ENCODE results near the gene FAM131A. TPM values are rescaled to one million over a fixed set of nuclear protein-coding genes. Genes with fewer than 3 reads are reported as not detected.

FAM131A gene
- total and polyA plus RNA-seq, 2 donors: 3.4 to 11.7 TPM

GRCh38 chr3:184361932-184362667, 24.7 kb downstream of the FAM131A start:
- H3K36me3 ChIP-seq (ENCODE audit: control insufficient read depth in 2 of 2, insufficient read depth in 2 of 2, low read length in 1 of 2): peaks cover 5 to 17% of the 10 kb centered on the region in 2 donors
- WGBS: under 1% methylated on average over 38 of the region's 38 CpGs
- H3K9me3 ChIP-seq (ENCODE audit: control insufficient read depth in 2 of 2, insufficient read depth in 1 of 2, low read length in 1 of 2): peaks cover 2 to 3% of the 10 kb centered on the region in 2 donors
- peak in 6 of 9 donors; percentile 13 to 59 (median 20) for DNase-seq (ENCODE audit: low read depth in 6 of 9, low spot score in 9 of 9)
- H3K4me3 ChIP-seq (ENCODE audit: low read length in 2 of 2): peak overlapping the region; percentile 77 to 83
- H3K27me3 ChIP-seq (ENCODE audit: control insufficient read depth in 2 of 2, insufficient read depth in 1 of 2, low read length in 1 of 2): peaks cover 7 to 42% of the 10 kb centered on the region in 2 donors
- H3K27ac ChIP-seq (ENCODE audit: low read depth in 1 of 2, low read length in 1 of 2): peak overlapping the region; percentile 87 to 92
- H3K4me1 ChIP-seq (ENCODE audit: control insufficient read depth in 2 of 2, insufficient read depth in 2 of 2, low read length in 2 of 2): peaks cover 9 to 18% of the 10 kb centered on the region in 2 donors

GRCh38 chr3:184362668-184363546, 25.5 kb downstream of the FAM131A start:
- peak overlapping the region; percentile 87 to 92 for H3K27ac ChIP-seq (ENCODE audit: low read depth in 1 of 2, low read length in 1 of 2)

GRCh38 chr3:184366619-184367289, 29.4 kb downstream of the FAM131A start:
- Histone ChIP-seq H3K9me3 (ENCODE audit: control insufficient read depth in 2 of 2, insufficient read depth in 1 of 2, low read length in 1 of 2) (peaks cover 0 to 2% of the 10 kb centered on the region in 2 donors), H3K4me3 (ENCODE audit: low read length in 2 of 2) (no peak overlapping the region), H3K27me3 (ENCODE audit: control insufficient read depth in 2 of 2, insufficient read depth in 1 of 2, low read length in 1 of 2) (peaks cover 0 to 9% of the 10 kb centered on the region in 2 donors), H3K36me3 (ENCODE audit: control insufficient read depth in 2 of 2, insufficient read depth in 2 of 2, low read length in 1 of 2) (peaks cover 16 to 35% of the 10 kb centered on the region in 2 donors), H3K27ac (ENCODE audit: low read depth in 1 of 2, low read length in 1 of 2) (no peak overlapping the region), H3K4me1 (ENCODE audit: control insufficient read depth in 2 of 2, insufficient read depth in 2 of 2, low read length in 2 of 2) (peaks cover 3 to 12% of the 10 kb centered on the region in 2 donors)
- 97% methylated on average over 5 of the region's 5 CpGs for WGBS
- DNase-seq (ENCODE audit: low read depth in 6 of 9, low spot score in 9 of 9): no peak

More at GRCh38 chr3:184362668-184363546, 25.5 kb downstream of the FAM131A start:
- Histone ChIP-seq H3K36me3 (ENCODE audit: control insufficient read depth in 2 of 2, insufficient read depth in 2 of 2, low read length in 1 of 2) (peaks cover 9 to 20% of the 10 kb centered on the region in 2 donors), H3K9me3 (ENCODE audit: control insufficient read depth in 2 of 2, insufficient read depth in 1 of 2, low read length in 1 of 2) (peaks cover 0 to 2% of the 10 kb centered on the region in 2 donors), H3K27me3 (ENCODE audit: control insufficient read depth in 2 of 2, insufficient read depth in 1 of 2, low read length in 1 of 2) (peaks cover 7 to 41% of the 10 kb centered on the region in 2 donors), H3K4me1 (ENCODE audit: control insufficient read depth in 2 of 2, insufficient read depth in 2 of 2, low read length in 2 of 2) (peaks cover 9 to 18% of the 10 kb centered on the region in 2 donors), H3K4me3 (ENCODE audit: low read length in 2 of 2) (peak overlapping the region; percentile 77 to 83)
- peak; percentile 84 to 97 (median 91) for DNase-seq (ENCODE audit: low read depth in 6 of 9, low spot score in 9 of 9)
- WGBS: under 1% methylated on average over 68 of the region's 68 CpGs

GRCh38 chr3:184368116-184368515, 30.7 kb downstream of the FAM131A start:
- DNase-seq (ENCODE audit: low read depth in 6 of 9, low spot score in 9 of 9): no peak
- H3K27ac ChIP-seq (ENCODE audit: low read depth in 1 of 2, low read length in 1 of 2): no peak overlapping the region
- H3K4me1 ChIP-seq (ENCODE audit: control insufficient read depth in 2 of 2, insufficient read depth in 2 of 2, low read length in 2 of 2): peaks cover 0 to 7% of the 10 kb centered on the region in 2 donors
- no peak overlapping the region for H3K4me3 ChIP-seq (ENCODE audit: low read length in 2 of 2)
- peaks cover 16 to 35% of the 10 kb centered on the region in 2 donors for H3K36me3 ChIP-seq (ENCODE audit: control insufficient read depth in 2 of 2, insufficient read depth in 2 of 2, low read length in 1 of 2)
- WGBS: 97% methylated on average over 9 of the region's 9 CpGs
- peaks cover 0 to 2% of the 10 kb centered on the region in 2 donors for H3K9me3 ChIP-seq (ENCODE audit: control insufficient read depth in 2 of 2, insufficient read depth in 1 of 2, low read length in 1 of 2)
- H3K27me3 ChIP-seq (ENCODE audit: control insufficient read depth in 2 of 2, insufficient read depth in 1 of 2, low read length in 1 of 2): peaks cover 0 to 6% of the 10 kb centered on the region in 2 donors

- no peak for DNase-seq (ENCODE audit: low read depth in 6 of 9, low spot score in 9 of 9)
- H3K4me3 ChIP-seq (ENCODE audit: low read length in 2 of 2): no peak overlapping the region
- WGBS: 93% methylated on average over 3 of the region's 3 CpGs
- H3K27ac ChIP-seq (ENCODE audit: low read depth in 1 of 2, low read length in 1 of 2): no peak overlapping the region
- peaks cover 0 to 5% of the 10 kb centered on the region in 2 donors for H3K4me1 ChIP-seq (ENCODE audit: control insufficient read depth in 2 of 2, insufficient read depth in 2 of 2, low read length in 2 of 2)
- no peaks in the 10 kb centered on the region for H3K9me3 ChIP-seq (ENCODE audit: control insufficient read depth in 2 of 2, insufficient read depth in 1 of 2, low read length in 1 of 2)
- peaks cover 16 to 35% of the 10 kb centered on the region in 2 donors for H3K36me3 ChIP-seq (ENCODE audit: control insufficient read depth in 2 of 2, insufficient read depth in 2 of 2, low read length in 1 of 2)
- peaks cover 0 to 12% of the 10 kb centered on the region in 2 donors for H3K27me3 ChIP-seq (ENCODE audit: control insufficient read depth in 2 of 2, insufficient read depth in 1 of 2, low read length in 1 of 2)
These were observed 31.3 kb downstream of the FAM131A start for GRCh38 chr3:184368586-184369183.

GRCh38 chr3:184371570-184372018, 34.2 kb downstream of the FAM131A start:
- peak in 7 of 9 donors; percentile 30 to 79 (median 48) for DNase-seq (ENCODE audit: low read depth in 6 of 9, low spot score in 9 of 9)
- Histone ChIP-seq H3K27me3 (ENCODE audit: control insufficient read depth in 2 of 2, insufficient read depth in 1 of 2, low read length in 1 of 2) (peaks cover 2 to 22% of the 10 kb centered on the region in 2 donors), H3K27ac (ENCODE audit: low read depth in 1 of 2, low read length in 1 of 2) (no peak overlapping the region), H3K4me1 (ENCODE audit: control insufficient read depth in 2 of 2, insufficient read depth in 2 of 2, low read length in 2 of 2) (no peaks in the 10 kb centered on the region), H3K9me3 (ENCODE audit: control insufficient read depth in 2 of 2, insufficient read depth in 1 of 2, low read length in 1 of 2) (no peaks in the 10 kb centered on the region), H3K4me3 (ENCODE audit: low read length in 2 of 2) (no peak overlapping the region), H3K36me3 (ENCODE audit: control insufficient read depth in 2 of 2, insufficient read depth in 2 of 2, low read length in 1 of 2) (peaks cover 16 to 22% of the 10 kb centered on the region in 2 donors)
- 53% methylated on average over 5 of the region's 5 CpGs for WGBS

GRCh38 chr3:184372296-184372821, 35.0 kb downstream of the FAM131A start:
- peaks cover 0 to 2% of the 10 kb centered on the region in 2 donors for H3K4me1 ChIP-seq (ENCODE audit: control insufficient read depth in 2 of 2, insufficient read depth in 2 of 2, low read length in 2 of 2)
- WGBS: 90% methylated on average over 8 of the region's 8 CpGs
- no peaks in the 10 kb centered on the region for H3K9me3 ChIP-seq (ENCODE audit: control insufficient read depth in 2 of 2, insufficient read depth in 1 of 2, low read length in 1 of 2)
- H3K36me3 ChIP-seq (ENCODE audit: control insufficient read depth in 2 of 2, insufficient read depth in 2 of 2, low read length in 1 of 2): peaks cover 11 to 18% of the 10 kb centered on the region in 2 donors
- H3K4me3 ChIP-seq (ENCODE audit: low read length in 2 of 2): no peak overlapping the region
- peaks cover 7 to 28% of the 10 kb centered on the region in 2 donors for H3K27me3 ChIP-seq (ENCODE audit: control insufficient read depth in 2 of 2, insufficient read depth in 1 of 2, low read length in 1 of 2)
- DNase-seq (ENCODE audit: low read depth in 6 of 9, low spot score in 9 of 9): no peak
- no peak overlapping the region for H3K27ac ChIP-seq (ENCODE audit: low read depth in 1 of 2, low read length in 1 of 2)

GRCh38 chr3:184372911-184373310, 35.5 kb downstream of the FAM131A start:
- DNase-seq (ENCODE audit: low read depth in 6 of 9, low spot score in 9 of 9): no peak
- peaks cover 0 to 8% of the 10 kb centered on the region in 2 donors for H3K4me1 ChIP-seq (ENCODE audit: control insufficient read depth in 2 of 2, insufficient read depth in 2 of 2, low read length in 2 of 2)
- 91% methylated on average over 5 of the region's 5 CpGs for WGBS
- no peak overlapping the region for H3K4me3 ChIP-seq (ENCODE audit: low read length in 2 of 2)
- H3K27me3 ChIP-seq (ENCODE audit: control insufficient read depth in 2 of 2, insufficient read depth in 1 of 2, low read length in 1 of 2): peaks cover 12 to 34% of the 10 kb centered on the region in 2 donors
- H3K36me3 ChIP-seq (ENCODE audit: control insufficient read depth in 2 of 2, insufficient read depth in 2 of 2, low read length in 1 of 2): peaks cover 8 to 15% of the 10 kb centered on the region in 2 donors
- no peaks in the 10 kb centered on the region for H3K9me3 ChIP-seq (ENCODE audit: control insufficient read depth in 2 of 2, insufficient read depth in 1 of 2, low read length in 1 of 2)
- no peak overlapping the region for H3K27ac ChIP-seq (ENCODE audit: low read depth in 1 of 2, low read length in 1 of 2)
